Colonic mucosa (tissue), 4 donors: Measurements from ENCODE around the gene MESP1. TPM values are rescaled to one million over a fixed set of nuclear protein-coding genes. Genes with fewer than 3 reads are reported as not detected.

Experiments
- DNase-seq: peaks from one replicate; pipeline ENCODE4 v3.0.0-alpha.2; 2020
- H3K27ac ChIP-seq: fragments of 200-600 bp; one replicate; pipeline ENCODE4 v1.8.0; 2021
- H3K27me3 ChIP-seq: fragments of 200-600 bp; one replicate; pipeline ENCODE4 v1.8.0; 2021
- H3K36me3 ChIP-seq: fragments of 200-600 bp; one replicate; pipeline ENCODE4 v1.8.0; 2021
- H3K4me1 ChIP-seq: fragments of 200-600 bp; one replicate; pipeline ENCODE4 v1.8.0; 2021; ENCODE audit warnings: mild to moderate bottlenecking
- H3K4me3 ChIP-seq: fragments of 200-600 bp; one replicate; pipeline ENCODE4 v1.8.0; 2021
- H3K9ac ChIP-seq, 2 donors: one replicate each; pipeline ENCODE4 v1.7.0; 2013; ENCODE audit warnings: control low read depth in 2 of 2, low read depth in 2 of 2, low read length in 2 of 2
- H3K9me3 ChIP-seq: fragments of 200-600 bp; one replicate; pipeline ENCODE4 v1.8.0; 2021
- CTCF ChIP-seq: fragments of 200-600 bp; IDR thresholded peaks from one replicate; pipeline ENCODE4 v1.8.0; 2022; ENCODE audit warnings: antibody characterized with exemption, mild to moderate bottlenecking
- intact Hi-C: fragments of 100-400 bp; cut with DNase I; formaldehyde crosslinking; loops from one replicate; pipeline ENCODE4 v1.14.1; 2022
- total RNA-seq, 2 donors: library from RNA; stranded (reverse); fragmentation: NEBNext Ultra II Directional in 1 of 2; extraction: Animal tissue kit (Norgen Biotek cat#: 25700) in 1 of 2; gene quantifications; one replicate each; pipeline ENCODE4 v1.2.1, GENCODE V29; 2021
- donor health status: healthy.
- donor health status: DM: no; HTN: no; CAD: no.
- donor health status: DM: no; HTN: no; CAD: no.

MESP1 gene
- total RNA-seq: 10 to 100 TPM; 10.5 to 11.1 TPM

- intact Hi-C loops: no loop called here
- peak; percentile 91 for DNase-seq
- Histone ChIP-seq H3K9me3 (no peaks in the 10 kb centered on the region), H3K27me3 (no peaks in the 10 kb centered on the region), H3K27ac (peak within 1 kb of the TSS; percentile 39), H3K9ac (peak within 1 kb of the TSS; percentile 71 to 85), H3K36me3 (no peaks in the 10 kb centered on the region), H3K4me3 (peak within 1 kb of the TSS; percentile 77), H3K4me1 (peaks cover 7% of the 10 kb centered on the region)
- peak; percentile 61 for TF ChIP-seq CTCF
These were observed at the start of gene MESP1 for GRCh38 chr15:89750560-89751542. MESP1 (minus strand) TSS chr15:89751249; CDS start chr15:89751231, 18 bp downstream.

DNA sequence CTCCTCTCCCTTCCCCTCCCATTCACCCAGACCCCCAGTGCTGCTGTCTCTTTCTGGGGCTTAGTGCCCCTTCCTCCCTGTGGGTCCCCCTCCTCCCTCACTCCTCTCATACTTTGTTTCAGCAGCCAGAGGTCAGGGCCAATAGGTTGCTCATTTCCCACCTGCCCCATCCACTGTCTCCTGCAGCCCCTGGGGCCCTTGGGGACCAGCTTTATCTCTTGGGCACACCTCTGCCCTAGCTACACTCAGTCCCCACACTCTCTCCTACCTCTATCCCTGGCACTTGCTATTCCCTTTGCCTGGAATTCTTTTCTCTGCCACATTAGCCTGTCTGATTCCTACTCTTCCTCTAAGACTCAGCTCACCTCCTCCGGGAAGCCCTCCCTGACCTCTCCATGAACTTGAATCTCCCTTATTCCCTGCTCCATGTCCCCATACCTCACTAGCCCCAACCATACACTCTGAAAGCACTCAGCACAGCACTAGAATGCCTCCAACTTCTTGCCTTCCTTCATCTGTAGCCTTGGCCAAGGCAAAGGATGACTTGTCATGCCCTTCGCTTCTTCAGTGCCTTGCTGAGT lies 49.0 kb upstream of the MESP1 start:
- DNase-seq: no peak
- H3K4me1 ChIP-seq: no peaks in the 10 kb centered on the region
- no peak overlapping the region for H3K27ac ChIP-seq
- no peaks in the 10 kb centered on the region for H3K36me3 ChIP-seq
- intact Hi-C loops: no loop called here
- no peaks in the 10 kb centered on the region for H3K9me3 ChIP-seq
- no peak overlapping the region for H3K9ac ChIP-seq
- no peak for TF ChIP-seq CTCF
- H3K27me3 ChIP-seq: no peaks in the 10 kb centered on the region
- H3K4me3 ChIP-seq: no peak overlapping the region

GRCh38 chr15:89799011-89799911 lies 48.2 kb upstream of the MESP1 start:
- intact Hi-C loops: no loop called here
- no peaks in the 10 kb centered on the region for H3K4me1 ChIP-seq
- no peak for DNase-seq
- H3K9me3 ChIP-seq: no peaks in the 10 kb centered on the region
- H3K9ac ChIP-seq: no peak overlapping the region
- no peaks in the 10 kb centered on the region for H3K27me3 ChIP-seq
- H3K4me3 ChIP-seq: no peak overlapping the region
- TF ChIP-seq CTCF: no peak
- H3K27ac ChIP-seq: no peak overlapping the region
- no peaks in the 10 kb centered on the region for H3K36me3 ChIP-seq

DNA sequence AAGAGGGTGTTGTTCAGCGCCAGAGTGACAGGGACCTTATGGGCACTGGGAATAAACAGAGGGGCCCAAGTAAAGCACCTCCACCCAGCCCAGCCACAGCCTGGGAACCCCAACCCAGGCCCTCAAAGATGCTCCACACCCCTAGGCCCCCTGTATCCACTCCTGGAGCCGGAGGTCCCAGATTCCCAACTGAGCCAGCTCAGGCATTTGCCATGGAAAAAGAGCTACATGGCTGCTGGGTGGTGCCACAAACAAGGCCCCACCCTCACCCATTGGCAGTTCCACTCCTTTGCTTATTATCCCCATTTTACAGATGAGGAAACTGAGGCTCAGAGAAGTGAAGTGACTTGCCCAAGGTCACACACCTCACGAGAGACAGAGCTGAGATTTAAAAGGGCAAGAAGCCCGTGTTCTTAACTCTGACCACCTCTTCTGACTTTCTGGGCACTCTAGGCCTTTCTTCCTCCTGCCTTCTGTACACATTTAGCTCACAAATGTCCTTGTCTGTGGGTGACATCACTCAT lies 46.7 kb upstream of the MESP1 start:
- Histone ChIP-seq H3K4me3 (no peak overlapping the region), H3K27ac (no peak overlapping the region), H3K36me3 (no peaks in the 10 kb centered on the region), H3K4me1 (no peaks in the 10 kb centered on the region), H3K9ac (no peak overlapping the region), H3K27me3 (no peaks in the 10 kb centered on the region), H3K9me3 (no peaks in the 10 kb centered on the region)
- no peak for DNase-seq
- intact Hi-C loops: no loop called here
- TF ChIP-seq CTCF: no peak

DNA sequence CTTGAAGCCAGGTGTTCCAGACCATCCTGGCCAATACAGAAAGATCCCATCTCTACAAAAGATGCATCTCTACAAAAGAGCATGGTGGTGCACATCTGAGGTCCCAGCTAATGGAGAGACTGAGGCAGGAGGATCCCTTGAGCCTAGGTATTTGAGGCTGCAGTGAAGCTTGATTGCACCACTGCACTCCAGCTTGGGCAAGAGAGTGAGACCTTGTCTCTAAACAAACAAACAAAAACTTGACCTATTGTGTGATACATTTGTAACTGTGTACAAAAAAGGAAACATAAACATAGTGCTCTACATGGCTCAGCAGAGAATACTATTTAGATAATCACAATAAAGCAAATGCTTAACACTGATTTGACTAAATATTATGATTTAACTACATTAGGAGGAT lies 44.9 kb upstream of the MESP1 start:
- TF ChIP-seq CTCF: no peak
- Histone ChIP-seq H3K9ac (no peak overlapping the region), H3K27ac (no peak overlapping the region), H3K36me3 (no peaks in the 10 kb centered on the region), H3K4me3 (no peak overlapping the region), H3K9me3 (no peaks in the 10 kb centered on the region), H3K27me3 (no peaks in the 10 kb centered on the region), H3K4me1 (no peaks in the 10 kb centered on the region)
- no peak for DNase-seq
- intact Hi-C loops: no loop called here
